Endothelial cell of umbilical vein (primary cell): ENCODE results near the gene MDP1. TPM values are rescaled to one million over a fixed set of nuclear protein-coding genes. Genes with fewer than 3 reads are reported as not detected.

Source experiments
- BruUV-seq: library from RNA; stranded (reverse); fragments of 400-500 nt; replicated peaks from 2 replicates; lab custom pipeline; 2021; lab: Mats Ljungman, UMichigan
- CTCF ChIA-PET: fragments of 300-600, 350-600 bp; sonication (Branson Sonifier 250); formaldehyde crosslinking; loops from one replicate; lab custom pipeline; 2021; ENCODE audit warnings: antibody characterized with exemption, inconsistent platforms; lab: Charles Lee
- POLR2A ChIA-PET: fragments of 300-600, 350-600 bp; sonication (Branson Sonifier 250); formaldehyde crosslinking; loops from one replicate; lab custom pipeline; 2021; ENCODE audit warnings: antibody characterized with exemption, inconsistent platforms; lab: Charles Lee
- DNase-seq: peaks from one replicate; pipeline ENCODE4 v3.0.0-alpha.2; 2011; ENCODE audit warnings: low read depth, low spot score
- FAIRE-seq: peaks from 2 replicates; lab custom pipeline; 2011; peaks lifted over from hg19 to GRCh38; lab: Jason Lieb, UNC
- H2AFZ ChIP-seq: 2 replicates; pipeline ENCODE4 v1.6.0; 2012; ENCODE audit warnings: low read depth, low read length, control low read depth, inconsistent platforms
- H3K27ac ChIP-seq: 2 replicates; pipeline ENCODE4 v1.5.1; 2011; ENCODE audit warnings: low read depth, mild to moderate bottlenecking, control low read depth, low read length, moderate library complexity; ENCODE audit not compliant: insufficient read depth
- H3K27me3 ChIP-seq, 2 experiments: 2 replicates each; pipeline versions ENCODE4 v1.6.0 to v1.6.1; 2011; ENCODE audit warnings: low read length in 2 of 2, mixed read lengths in 1 of 2; ENCODE audit not compliant: control insufficient read depth in 2 of 2, insufficient read depth in 2 of 2
- H3K36me3 ChIP-seq, 2 experiments: 2 replicates in 1 of 2; 3 replicates in 1 of 2; pipeline ENCODE4 v1.5.1; 2011; ENCODE audit warnings: low read length in 2 of 2, mild to moderate bottlenecking in 1 of 2, moderate library complexity in 1 of 2; ENCODE audit not compliant: control insufficient read depth in 2 of 2, insufficient read depth in 2 of 2; ENCODE audit errors: extremely low read depth in 1 of 2
- H3K4me1 ChIP-seq: 3 replicates; pipeline ENCODE4 v1.5.1; 2011; ENCODE audit warnings: mild to moderate bottlenecking, low read length; ENCODE audit not compliant: control insufficient read depth, insufficient read depth; ENCODE audit errors: extremely low read depth
- H3K4me2 ChIP-seq: 2 replicates; pipeline ENCODE4 v1.6.1; 2011; ENCODE audit warnings: low read length, control low read depth, mixed read lengths; ENCODE audit not compliant: insufficient read depth
- H3K4me3 ChIP-seq, 3 experiments: fragments of 200-600 bp in 1 of 3; sonication (generic), shearing (Covaris generic) in 1 of 3; replicated peaks in 1 of 3; 2 replicates each; pipeline ENCODE4 v1.5.1; 2011 to 2016; ENCODE audit warnings: control low read depth in 3 of 3, low read length in 3 of 3, mild to moderate bottlenecking in 2 of 3, inconsistent platforms in 1 of 3, low read depth in 1 of 3, moderate library complexity in 1 of 3; ENCODE audit not compliant: insufficient read depth in 1 of 3
- H3K79me2 ChIP-seq: 2 replicates; pipeline ENCODE4 v1.6.0; 2012; ENCODE audit warnings: low read length, inconsistent platforms; ENCODE audit not compliant: control insufficient read depth, insufficient read depth
- H3K9ac ChIP-seq: replicated peaks from 2 replicates; pipeline ENCODE3; 2011; ENCODE audit warnings: low read length, control low read depth; ENCODE audit not compliant: insufficient read depth; ENCODE audit errors: extremely low read depth
- H3K9me1 ChIP-seq: replicated peaks from 3 replicates; pipeline ENCODE4 v1.6.0; 2011; ENCODE audit warnings: mild to moderate bottlenecking, low read length; ENCODE audit not compliant: control insufficient read depth, insufficient read depth; ENCODE audit errors: extremely low read depth
- H3K9me3 ChIP-seq: replicated peaks from 2 replicates; pipeline ENCODE4 v1.5.1; 2012; ENCODE audit warnings: low read length, inconsistent platforms; ENCODE audit not compliant: control insufficient read depth, insufficient read depth
- H4K20me1 ChIP-seq: replicated peaks from 2 replicates; pipeline ENCODE3; 2011; ENCODE audit warnings: mild to moderate bottlenecking, low read length; ENCODE audit not compliant: control insufficient read depth, insufficient read depth; ENCODE audit errors: extremely low read depth
- EZH2 ChIP-seq: IDR thresholded peaks from 2 replicates; pipeline ENCODE4 v1.6.1; 2012; ENCODE audit warnings: borderline replicate concordance, low read depth, mild to moderate bottlenecking, moderate library complexity, low read length, inconsistent platforms; ENCODE audit not compliant: severe bottlenecking
- FOS ChIP-seq: IDR thresholded peaks from 2 replicates; pipeline ENCODE4 v1.6.1; 2011; ENCODE audit warnings: mild to moderate bottlenecking, low read length, moderate library complexity, borderline replicate concordance; ENCODE audit not compliant: insufficient read depth
- GATA2 ChIP-seq: IDR thresholded peaks from 2 replicates; pipeline ENCODE4 v1.7.0; 2011; ENCODE audit warnings: low read depth, mild to moderate bottlenecking, moderate library complexity, mixed read lengths, low read length; ENCODE audit not compliant: insufficient read length, insufficient read depth
- JUN ChIP-seq: IDR thresholded peaks from 2 replicates; pipeline ENCODE4 v1.6.1; 2011; ENCODE audit warnings: borderline replicate concordance, low read depth; ENCODE audit not compliant: insufficient read length, insufficient read depth
- MYC ChIP-seq: IDR thresholded peaks from one replicate; pipeline ENCODE4 v1.6.1; 2011; ENCODE audit warnings: mild to moderate bottlenecking, low read depth, low read length
- POLR2A ChIP-seq: IDR thresholded peaks from 2 replicates; pipeline ENCODE4 v1.6.1; 2012; ENCODE audit warnings: low read depth, mild to moderate bottlenecking, control low read depth, low read length
- POLR2AphosphoS5 ChIP-seq: IDR thresholded peaks from 2 replicates; pipeline ENCODE4 v1.6.1; 2012; ENCODE audit warnings: low read depth, mild to moderate bottlenecking, control low read depth, low read length, moderate library complexity; ENCODE audit not compliant: insufficient read depth
- dilution Hi-C: fragments of 300-500 bp; cut with MboI; formaldehyde crosslinking; loops from one replicate; pipeline ENCODE4 v1.15.0; 2019; ENCODE audit warnings: low sequenced_read_pairs; ENCODE audit not compliant: extremely low pct_ligation_motif_present
- intact Hi-C: fragments of 100-400 bp; cut with micrococcal nuclease; formaldehyde crosslinking; loops from one replicate; pipeline ENCODE4 v1.10.0; 2022
- polyA plus RNA-seq, 4 experiments: library from polyadenylated mRNA; depleted of rRNA in 3 of 4; stranded (reverse) in 3 of 4; unstranded in 1 of 4; fragments of >200 nt; gene quantifications; 2 replicates each; pipeline versions ENCODE4 v1.2.1 to v1.2.3, GENCODE V29; 2011 to 2012; ENCODE audit warnings: missing spikeins in 1 of 4
- total RNA-seq: library from RNA; stranded (reverse); gene quantifications from 2 replicates; pipeline ENCODE4 v1.2.3, GENCODE V29; 2021
- TF ChIP-seq, protein P1 (sequence below): IDR thresholded peaks from 2 replicates; pipeline ENCODE4 v1.6.1; 2011; ENCODE audit not compliant: insufficient read depth, insufficient read length
- TF ChIP-seq, protein P2 (sequence below), 2 donors: IDR thresholded peaks; 1 replicate in 1 of 2; 2 replicates in 1 of 2; pipeline ENCODE4 v1.5.1; 2011; ENCODE audit warnings: low read length in 2 of 2, mild to moderate bottlenecking in 2 of 2, moderate library complexity in 2 of 2, control low read depth in 1 of 2, inconsistent platforms in 1 of 2, low read depth in 1 of 2; ENCODE audit not compliant: insufficient read depth in 1 of 2; ENCODE audit errors: extremely low read depth in 1 of 2

Gene MDP1
- total and polyA plus RNA-seq, 2 donors (not counting 3 experiments of a cell fraction or from before 2014, with no cell fraction given) = 8.1 to 22.7 TPM

DNA sequence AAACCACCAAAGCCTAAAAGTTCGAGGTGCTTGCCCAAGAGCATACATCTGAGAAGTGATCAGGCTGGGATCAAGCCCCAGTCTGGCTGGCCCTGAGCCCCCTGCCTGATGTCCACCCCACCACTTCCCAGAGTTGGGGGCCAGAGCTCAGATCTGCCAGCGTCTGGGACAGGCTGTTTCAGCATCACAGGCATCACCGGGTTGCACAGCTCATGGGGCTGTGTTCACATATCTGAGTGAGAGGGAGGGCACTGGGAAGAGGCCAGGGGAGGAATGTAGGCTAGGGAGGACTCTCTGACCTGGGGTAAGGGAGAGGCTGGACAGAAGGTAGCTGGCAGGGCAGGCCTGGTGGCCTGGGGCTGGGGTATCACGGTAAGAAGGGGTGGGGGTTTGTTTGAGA lies 41.1 kb upstream of the MDP1 start:
- no peak overlapping the region for H2AFZ ChIP-seq
- no peaks in the 10 kb centered on the region for H3K79me2 ChIP-seq
- no peak overlapping the region for H3K27ac ChIP-seq
- H4K20me1 ChIP-seq = no peaks in the 10 kb centered on the region
- H3K9ac ChIP-seq = no peak overlapping the region
- H3K4me3 ChIP-seq = no peak overlapping the region
- TF ChIP-seq, protein P1, sequence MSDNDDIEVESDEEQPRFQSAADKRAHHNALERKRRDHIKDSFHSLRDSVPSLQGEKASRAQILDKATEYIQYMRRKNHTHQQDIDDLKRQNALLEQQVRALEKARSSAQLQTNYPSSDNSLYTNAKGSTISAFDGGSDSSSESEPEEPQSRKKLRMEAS = no peak
- no peak for TF ChIP-seq EZH2
- TF ChIP-seq, protein P2, sequence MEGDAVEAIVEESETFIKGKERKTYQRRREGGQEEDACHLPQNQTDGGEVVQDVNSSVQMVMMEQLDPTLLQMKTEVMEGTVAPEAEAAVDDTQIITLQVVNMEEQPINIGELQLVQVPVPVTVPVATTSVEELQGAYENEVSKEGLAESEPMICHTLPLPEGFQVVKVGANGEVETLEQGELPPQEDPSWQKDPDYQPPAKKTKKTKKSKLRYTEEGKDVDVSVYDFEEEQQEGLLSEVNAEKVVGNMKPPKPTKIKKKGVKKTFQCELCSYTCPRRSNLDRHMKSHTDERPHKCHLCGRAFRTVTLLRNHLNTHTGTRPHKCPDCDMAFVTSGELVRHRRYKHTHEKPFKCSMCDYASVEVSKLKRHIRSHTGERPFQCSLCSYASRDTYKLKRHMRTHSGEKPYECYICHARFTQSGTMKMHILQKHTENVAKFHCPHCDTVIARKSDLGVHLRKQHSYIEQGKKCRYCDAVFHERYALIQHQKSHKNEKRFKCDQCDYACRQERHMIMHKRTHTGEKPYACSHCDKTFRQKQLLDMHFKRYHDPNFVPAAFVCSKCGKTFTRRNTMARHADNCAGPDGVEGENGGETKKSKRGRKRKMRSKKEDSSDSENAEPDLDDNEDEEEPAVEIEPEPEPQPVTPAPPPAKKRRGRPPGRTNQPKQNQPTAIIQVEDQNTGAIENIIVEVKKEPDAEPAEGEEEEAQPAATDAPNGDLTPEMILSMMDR (IDR thresholded peaks at IDR 0.05; ENCODE audit: extremely low read depth in 1 of 2, insufficient read depth in 1 of 2, low read depth in 1 of 2, low read length in 2 of 2) = no peak
- TF ChIP-seq MYC = no peak
- TF ChIP-seq POLR2AphosphoS5 = no peak
- TF ChIP-seq GATA2 = no peak
- TF ChIP-seq FOS = no peak
- no peak for TF ChIP-seq POLR2A
- no peak for TF ChIP-seq JUN
- no TSS peak for BruUV-seq
- intact Hi-C loops = no loop called here
- H3K9me1 ChIP-seq = no peaks in the 10 kb centered on the region
- dilution Hi-C loops = no loop called here
- H3K4me2 ChIP-seq = no peak overlapping the region
- peaks cover 0 to 3% of the 10 kb centered on the region in 2 experiments for H3K36me3 ChIP-seq
- H3K4me1 ChIP-seq = no peaks in the 10 kb centered on the region
- no peak for FAIRE-seq
- DNase-seq = no peak
- H3K27me3 ChIP-seq = no peaks in the 10 kb centered on the region
- ChIA-PET CTCF (interaction anchor here (0.8 to 1.6 kb wide), 4 partner anchors 14 to 51 kb away, joined by 3 to 4 read pairs (median 4); partner anchors contain the start of genes CIDEB and RABGGTA), POLR2A (no interaction called here)
- no peaks in the 10 kb centered on the region for H3K9me3 ChIP-seq
